ENCODE data around the gene ARMH3.

The ARMH3 gene
- total RNA-seq: 29.8 to 54.1 (median 41.3) reads per million in 18 experiments

GRCh38 chr10:102055647-102056419, at the start of gene ARMH3:
Gene ARMH3 (minus strand): TSS chr10:102056173. CDS start chr10:102040114, 16,059 bp downstream.
- peak; percentile 98 for DNase-seq

- no peak for DNase-seq
Measured at GRCh38 chr10:102102421-102102820, 46.4 kb upstream of the ARMH3 start.

- no peak for DNase-seq
Measured at GRCh38 chr10:102101152-102101551, 45.2 kb upstream of the ARMH3 start.

- DNase-seq: no peak
Measured at GRCh38 chr10:102096449-102096848, 40.5 kb upstream of the ARMH3 start.

- DNase-seq: no peak
Measured at GRCh38 chr10:102090772-102091171, 34.8 kb upstream of the ARMH3 start.

GRCh38 chr10:102086196-102086595, 30.2 kb upstream of the ARMH3 start:
- DNase-seq: no peak

- DNase-seq: peak; percentile 39 to 80
Measured at GRCh38 chr10:102085336-102085735, 29.4 kb upstream of the ARMH3 start.

GRCh38 chr10:102083541-102083940, 27.6 kb upstream of the ARMH3 start:
- no peak for DNase-seq

GRCh38 chr10:102072673-102073527, 16.9 kb upstream of the ARMH3 start:
- peak; percentile 86 for DNase-seq

GRCh38 chr10:102069071-102069470, 13.1 kb upstream of the ARMH3 start:
- peak; percentile 59 to 70 for DNase-seq

GRCh38 chr10:102068216-102068615, 12.2 kb upstream of the ARMH3 start:
- no peak for DNase-seq

- no peak for DNase-seq
Measured at GRCh38 chr10:102067091-102067916, 11.3 kb upstream of the ARMH3 start.

- DNase-seq: no peak
Measured at GRCh38 chr10:102066399-102067088, 10.6 kb upstream of the ARMH3 start.

GRCh38 chr10:102065561-102066398, 9.8 kb upstream of the ARMH3 start:
- DNase-seq: peak; percentile 7 to 45

- DNase-seq: peak; percentile 95 to 96
Measured at GRCh38 chr10:102064868-102065560, 9.0 kb upstream of the ARMH3 start, which contains the start of gene HPS6. Gene HPS6 (plus strand): TSS chr10:102065349. CDS start chr10:102065475, 126 bp downstream.

GRCh38 chr10:102064503-102064867, 8.5 kb upstream of the ARMH3 start:
- no peak for DNase-seq

GRCh38 chr10:102059987-102060386, 4.0 kb upstream of the ARMH3 start:
- DNase-seq: no peak

- DNase-seq: peak; percentile 68 to 77
Measured at GRCh38 chr10:102054881-102055646, 909 bp downstream of the ARMH3 start.

- no peak for DNase-seq
Measured at GRCh38 chr10:102046095-102046494, 9.9 kb downstream of the ARMH3 start.

GRCh38 chr10:102045292-102045691, 10.7 kb downstream of the ARMH3 start:
- no peak for DNase-seq

All from inflammatory macrophage (primary cell).